Measurements from ENCODE around the gene ADCY9.

ADCY9 gene

DNA sequence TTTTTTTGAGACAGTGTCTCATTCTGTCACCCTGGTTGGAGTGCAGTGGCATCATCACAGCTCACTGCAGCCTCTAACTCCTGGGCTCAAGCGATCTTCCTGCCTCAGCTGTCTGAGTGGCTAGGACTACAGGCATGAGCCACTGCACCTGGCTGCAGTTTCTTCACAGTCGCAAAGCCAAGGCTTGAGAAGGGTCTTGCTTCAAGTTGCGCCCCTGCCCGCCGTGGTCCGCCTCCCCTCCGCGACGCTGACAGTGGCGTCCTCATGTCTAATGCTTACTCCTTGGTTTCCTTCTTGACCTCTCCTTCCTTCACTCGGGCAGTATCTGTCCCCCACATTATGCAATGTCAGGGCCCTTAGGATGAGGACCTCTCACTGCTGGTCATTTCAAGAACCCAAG is 112.7 kb downstream of the ADCY9 start:
- DNase-seq (ENCODE audit: low spot score) = no peak

DNA sequence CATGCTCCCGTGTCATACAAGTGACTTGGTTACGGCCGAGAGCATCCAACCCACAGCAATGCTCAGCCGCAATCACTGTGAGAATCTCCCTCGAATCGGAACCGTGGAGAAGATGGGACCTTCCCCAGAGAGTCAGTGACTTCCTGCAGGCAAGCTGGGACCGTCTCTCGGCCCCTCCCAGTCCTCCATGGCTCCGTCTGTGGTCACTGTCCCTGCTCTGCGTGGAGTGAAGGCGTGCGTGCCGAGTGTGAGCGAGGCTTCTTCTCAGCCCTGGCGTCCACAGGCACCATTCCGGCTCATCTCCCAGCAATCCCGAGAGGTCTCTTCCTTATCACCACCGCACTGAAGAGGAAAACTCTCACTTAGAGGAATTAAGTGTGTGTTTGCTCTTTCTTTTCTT is 113.1 kb downstream of the ADCY9 start:
- no peak for DNase-seq (ENCODE audit: low spot score)

- DNase-seq (ENCODE audit: low spot score) = no peak
These were observed 114.1 kb downstream of the ADCY9 start for GRCh38 chr16:4002121-4002520.

DNA sequence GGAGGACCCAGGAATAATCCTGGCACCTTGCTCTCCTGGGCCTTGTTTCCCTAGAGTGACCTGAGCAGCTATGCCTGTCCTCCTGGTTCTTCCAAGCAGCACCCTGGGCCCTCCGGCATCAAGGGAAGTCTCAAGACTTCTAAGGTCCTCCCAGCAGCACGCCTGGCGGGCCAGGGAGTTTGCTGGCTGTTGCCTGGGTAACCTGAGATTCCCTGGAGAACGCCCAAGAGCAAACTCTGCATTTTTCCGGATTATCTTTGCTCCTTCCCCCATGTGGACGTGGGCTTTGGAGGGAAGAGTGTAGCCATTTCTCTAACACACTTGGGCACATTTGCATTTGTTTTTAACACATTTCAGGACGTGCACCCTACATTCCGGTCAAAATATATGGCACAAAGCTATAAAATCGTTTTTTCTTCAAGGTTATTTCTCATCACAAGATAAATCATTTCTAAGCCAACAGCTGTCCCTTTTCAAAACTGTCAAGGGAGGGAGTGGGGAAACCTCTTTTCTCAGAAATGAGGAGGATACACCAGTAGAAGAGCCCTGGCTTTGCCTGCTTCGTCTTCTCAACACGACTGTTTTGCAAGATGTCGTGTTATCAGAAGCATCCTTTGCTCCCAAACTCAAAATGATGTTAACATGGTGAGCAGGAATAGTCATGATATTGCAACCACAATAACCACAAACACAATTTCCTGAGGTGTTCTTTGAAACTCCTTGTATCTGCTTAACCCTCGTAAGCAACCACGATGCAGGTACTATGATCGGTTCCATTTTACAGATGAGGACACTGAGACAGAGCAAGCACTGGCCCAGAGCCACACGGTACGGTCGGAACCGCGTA is 116.5 kb downstream of the ADCY9 start:
- peak; percentile 7 for DNase-seq (ENCODE audit: low spot score)

GRCh38 chr16:3998793-3999478 is 117.3 kb downstream of the ADCY9 start:
- no peak for DNase-seq (ENCODE audit: low spot score)

- DNase-seq (ENCODE audit: low spot score) = no peak
These were observed 118.9 kb downstream of the ADCY9 start for GRCh38 chr16:3997231-3997841.

- no peak for DNase-seq (ENCODE audit: low spot score)
These were observed 121.2 kb downstream of the ADCY9 start for GRCh38 chr16:3995001-3995400.

- DNase-seq (ENCODE audit: low spot score) = no peak
These were observed 123.0 kb downstream of the ADCY9 start for GRCh38 chr16:3993052-3993785.

- DNase-seq (ENCODE audit: low spot score) = no peak
These were observed 123.8 kb downstream of the ADCY9 start for GRCh38 chr16:3992297-3993051.

DNA sequence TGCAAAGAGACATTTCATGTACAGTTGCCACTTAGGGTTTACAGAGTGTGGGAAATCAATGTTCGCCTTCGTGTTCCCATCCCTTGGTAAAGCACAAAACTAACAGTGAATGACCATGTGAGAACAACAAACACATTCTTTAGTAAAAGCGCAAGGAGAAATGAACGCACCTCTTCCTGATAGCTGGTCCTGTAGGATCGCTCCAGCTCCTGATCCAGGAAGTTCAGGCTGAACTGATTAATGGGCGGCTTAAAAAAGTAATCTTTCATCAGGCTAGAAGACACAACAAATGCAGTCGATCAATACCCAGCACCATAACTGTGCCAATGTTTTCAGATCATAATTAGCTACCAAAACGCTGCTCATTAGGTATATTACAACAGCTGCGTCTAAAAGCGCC is 127.4 kb downstream of the ADCY9 start:
- no peak for DNase-seq (ENCODE audit: low spot score)

- no peak for DNase-seq (ENCODE audit: low spot score)
These were observed 128.2 kb downstream of the ADCY9 start for GRCh38 chr16:3988011-3988410.

GRCh38 chr16:3987231-3987630 is 129.0 kb downstream of the ADCY9 start:
- no peak for DNase-seq (ENCODE audit: low spot score)

DNA sequence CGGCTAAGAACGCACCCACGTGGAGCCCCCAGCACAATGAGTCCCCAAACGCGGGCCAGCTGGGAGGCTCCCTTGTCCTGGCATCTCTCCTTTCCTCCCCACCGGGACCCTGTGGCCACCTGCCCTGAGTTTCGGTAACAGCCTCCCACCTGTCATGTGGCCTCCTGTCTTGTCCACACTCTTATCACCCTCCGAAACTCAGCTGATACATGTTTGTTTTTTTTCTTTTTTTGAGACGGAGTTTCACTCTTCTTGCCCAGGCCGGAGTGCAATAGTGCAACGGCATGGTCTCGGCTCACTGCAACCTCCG is 130.1 kb downstream of the ADCY9 start:
- DNase-seq (ENCODE audit: low spot score) = no peak

GRCh38 chr16:3984111-3985060 is 131.9 kb downstream of the ADCY9 start:
- no peak for DNase-seq (ENCODE audit: low spot score)

GRCh38 chr16:3983081-3983520 is 133.1 kb downstream of the ADCY9 start:
- peak; percentile 34 for DNase-seq (ENCODE audit: low spot score)

GRCh38 chr16:3982216-3982615 is 134.0 kb downstream of the ADCY9 start:
- DNase-seq (ENCODE audit: low spot score) = no peak

- DNase-seq (ENCODE audit: low spot score) = no peak
These were observed 135.8 kb downstream of the ADCY9 start for GRCh38 chr16:3980253-3981111.

- DNase-seq (ENCODE audit: low spot score) = no peak
These were observed 136.7 kb downstream of the ADCY9 start for GRCh38 chr16:3979518-3979917.

DNA sequence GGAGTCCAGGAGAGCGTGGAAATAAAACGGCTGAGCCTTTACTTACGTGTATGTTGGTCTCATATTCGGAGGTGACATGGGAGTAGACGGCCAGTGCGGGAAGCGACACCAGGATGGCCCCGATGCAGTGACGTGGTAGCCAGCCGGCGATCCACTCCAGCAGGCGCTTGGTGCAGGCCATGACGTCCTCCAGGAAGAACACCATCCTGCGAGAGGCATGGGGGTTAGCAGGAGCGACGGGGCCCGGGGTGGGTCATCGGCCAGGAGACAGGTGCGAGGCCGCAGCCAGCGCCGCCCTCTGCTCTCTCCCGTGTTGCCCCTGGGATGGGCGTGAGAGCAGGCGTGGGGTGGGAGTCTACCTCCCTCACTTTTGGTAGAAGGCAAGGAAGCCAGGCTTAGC is 137.2 kb downstream of the ADCY9 start:
- DNase-seq (ENCODE audit: low spot score) = no peak

DNA sequence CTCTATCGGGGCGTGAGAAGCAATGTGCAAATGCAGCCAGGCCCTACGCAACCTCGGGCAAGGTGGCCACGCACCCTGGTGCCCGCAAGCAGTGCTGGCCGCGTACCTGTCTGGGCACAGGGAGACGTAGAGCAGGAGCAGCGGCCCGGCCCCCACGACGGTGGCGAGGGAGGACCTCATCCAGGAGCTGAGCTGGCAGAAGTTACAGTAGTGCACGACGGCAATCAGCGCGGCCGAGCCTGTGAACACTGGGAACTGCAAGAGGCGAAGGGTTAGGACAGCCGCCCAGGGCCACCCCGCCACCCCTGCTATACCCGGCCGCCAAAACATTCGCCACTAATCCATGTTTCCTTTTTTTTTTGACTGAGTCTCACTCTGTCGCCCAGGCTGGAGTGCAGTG is 138.9 kb downstream of the ADCY9 start:
- no peak for DNase-seq (ENCODE audit: low spot score)

Measured in CD4-positive, alpha-beta T cell treated with Interleukin-2 at 100 ng/mL for 4 hours (primary cell).